HG03378 (cell line): ENCODE results near the gene ANGPTL2.

Experiments used
- ATAC-seq: cut with Tn5 transposase; IDR thresholded peaks from one replicate; pipeline ENCODE4 v1.9.1; 2021; ENCODE audit warnings: mild to moderate bottlenecking, moderate library complexity; ENCODE audit not compliant: unreplicated experiment

Gene ANGPTL2

DNA sequence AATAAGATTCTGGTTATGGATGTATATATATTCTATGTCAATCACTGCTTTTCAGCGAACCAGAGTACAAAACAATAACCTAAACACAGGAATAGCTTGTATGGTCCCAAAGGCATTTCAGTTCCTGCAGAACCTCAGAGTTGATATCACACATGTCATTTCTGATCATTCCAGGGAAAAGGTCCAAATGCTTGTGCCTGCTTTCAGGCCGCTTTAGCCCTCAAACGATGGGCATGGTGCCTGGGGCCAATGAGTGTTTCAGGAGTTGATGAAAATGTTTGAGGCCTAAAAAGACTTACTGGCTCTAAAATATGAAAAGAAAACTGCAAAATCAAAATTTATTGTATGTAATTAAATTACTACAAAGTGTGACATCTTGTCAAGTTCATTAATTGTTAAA, 22.8 kb downstream of the ANGPTL2 start:
- no peak for ATAC-seq

DNA sequence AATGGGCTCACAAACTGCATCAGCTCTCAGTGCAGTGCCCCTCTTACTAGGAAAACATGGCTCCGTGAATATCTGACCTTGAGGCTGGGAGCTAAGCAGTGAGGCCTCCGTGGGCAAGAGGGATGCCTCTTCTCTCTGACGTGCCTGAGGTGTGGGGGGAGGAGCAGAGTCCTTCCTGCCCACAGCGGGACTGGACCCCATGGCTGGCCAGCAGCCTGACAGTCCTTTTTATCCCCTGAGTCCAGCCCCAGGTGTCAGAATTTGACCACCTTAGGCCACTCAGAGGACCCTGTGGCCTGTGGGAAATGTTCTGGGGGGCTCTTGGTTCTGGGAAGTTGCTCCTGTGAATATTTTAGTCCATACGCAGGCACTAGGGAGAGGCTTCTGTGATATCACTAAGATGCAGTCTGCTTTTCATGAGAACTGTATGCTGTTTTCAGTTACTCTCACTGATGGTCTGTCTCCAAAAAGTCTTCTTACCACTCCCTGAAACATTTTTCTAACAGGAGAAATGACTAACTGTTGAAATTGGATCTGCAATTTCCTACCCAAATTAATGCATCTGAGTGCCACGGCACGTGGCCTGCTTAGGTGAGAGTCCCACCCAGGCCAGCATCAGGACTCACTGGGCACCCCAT, 23.4 kb downstream of the ANGPTL2 start:
- no peak for ATAC-seq

DNA sequence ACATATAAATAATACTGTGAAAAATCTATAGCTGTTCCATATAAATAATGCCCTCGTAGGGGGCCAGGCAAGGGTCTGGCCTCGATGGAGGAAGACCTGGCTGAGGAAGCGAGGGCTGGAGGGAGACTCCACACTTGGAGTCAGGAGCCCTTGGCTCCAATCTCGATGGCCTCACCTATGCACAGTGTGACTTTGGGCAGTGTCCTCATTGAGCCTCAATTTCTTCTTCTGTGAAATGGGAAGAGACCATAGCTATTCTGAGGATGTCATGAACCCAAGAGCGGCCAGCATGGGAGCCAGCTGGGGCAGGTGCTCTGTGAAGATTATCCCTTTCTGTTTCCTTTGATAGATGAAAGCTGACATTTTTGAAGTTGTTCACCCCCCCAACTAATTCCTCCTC, 24.8 kb downstream of the ANGPTL2 start:
- ATAC-seq: no peak

DNA sequence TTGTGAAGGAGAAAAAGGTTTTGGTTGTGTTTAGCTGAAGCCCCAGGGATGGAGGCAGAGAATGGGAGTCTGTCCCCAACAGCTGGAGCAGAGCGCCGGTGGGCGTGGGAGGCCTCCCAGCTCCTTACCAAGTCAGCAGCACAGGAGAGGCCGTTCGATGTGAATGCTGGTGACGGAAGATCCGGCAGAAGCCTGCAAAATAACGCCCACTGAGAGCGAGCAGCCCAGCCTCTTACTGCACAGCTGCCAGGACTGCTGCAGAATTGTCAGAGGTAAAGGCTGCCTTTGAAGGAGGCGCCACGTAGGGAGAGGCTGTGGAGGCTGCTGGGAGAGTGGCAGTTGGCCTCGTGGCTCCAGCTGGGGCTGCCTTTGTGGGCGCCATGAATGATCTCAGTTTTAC, 26.2 kb downstream of the ANGPTL2 start:
- no peak for ATAC-seq

DNA sequence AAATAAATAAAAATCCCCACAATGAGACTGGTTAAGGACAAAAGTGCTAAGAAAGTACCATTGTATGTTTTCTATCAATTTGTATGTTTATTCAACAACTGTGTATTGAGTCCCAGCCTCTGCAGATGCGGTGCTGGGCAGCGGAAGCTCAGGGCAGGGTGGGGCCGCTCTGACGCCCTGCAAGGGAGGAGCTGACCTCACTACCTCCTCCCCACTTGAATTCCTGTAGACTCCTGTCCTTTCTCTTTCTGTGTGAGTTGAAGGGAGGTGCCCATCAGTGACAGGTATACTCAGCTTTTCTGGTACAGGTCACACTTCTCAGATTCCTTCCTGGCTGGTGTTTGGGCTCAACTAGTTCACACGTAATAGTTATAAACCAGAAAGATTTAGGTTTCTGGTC, 27.0 kb downstream of the ANGPTL2 start:
- no peak for ATAC-seq

DNA sequence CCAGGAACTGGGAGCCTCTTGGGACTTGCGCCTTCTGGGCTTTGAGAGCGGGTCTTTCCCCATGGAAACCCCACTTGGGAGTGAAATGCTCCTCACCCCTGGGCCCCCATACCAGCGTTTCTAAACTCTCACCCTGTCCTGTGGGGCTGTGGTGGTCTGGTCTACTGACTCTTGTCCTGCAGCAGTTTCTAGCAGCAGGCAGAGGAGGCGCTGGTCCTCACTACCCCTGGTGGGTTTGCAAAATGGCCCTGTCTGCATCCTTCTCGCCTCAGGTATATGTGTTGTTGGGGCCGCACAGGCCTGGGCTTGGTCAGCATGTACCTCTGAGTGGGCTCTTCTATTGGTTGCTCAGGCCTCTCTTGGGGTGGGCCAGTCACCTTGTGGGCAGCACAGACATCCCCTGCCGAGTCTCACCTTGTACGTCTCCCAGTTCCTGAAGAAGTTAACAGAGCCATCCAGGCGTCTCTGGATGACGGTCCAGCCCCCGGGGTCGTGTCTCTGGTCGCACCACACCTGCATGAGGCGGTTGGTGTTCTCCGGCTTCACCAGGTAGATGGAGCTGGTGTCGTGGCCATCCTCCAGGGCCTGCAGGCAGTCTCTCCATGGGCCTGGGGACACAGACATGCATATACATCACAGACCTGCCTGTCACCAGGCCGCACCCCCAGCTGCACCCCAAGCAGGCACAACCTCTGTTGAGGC, 29.0 kb downstream of the ANGPTL2 start:
- ATAC-seq: no peak

DNA sequence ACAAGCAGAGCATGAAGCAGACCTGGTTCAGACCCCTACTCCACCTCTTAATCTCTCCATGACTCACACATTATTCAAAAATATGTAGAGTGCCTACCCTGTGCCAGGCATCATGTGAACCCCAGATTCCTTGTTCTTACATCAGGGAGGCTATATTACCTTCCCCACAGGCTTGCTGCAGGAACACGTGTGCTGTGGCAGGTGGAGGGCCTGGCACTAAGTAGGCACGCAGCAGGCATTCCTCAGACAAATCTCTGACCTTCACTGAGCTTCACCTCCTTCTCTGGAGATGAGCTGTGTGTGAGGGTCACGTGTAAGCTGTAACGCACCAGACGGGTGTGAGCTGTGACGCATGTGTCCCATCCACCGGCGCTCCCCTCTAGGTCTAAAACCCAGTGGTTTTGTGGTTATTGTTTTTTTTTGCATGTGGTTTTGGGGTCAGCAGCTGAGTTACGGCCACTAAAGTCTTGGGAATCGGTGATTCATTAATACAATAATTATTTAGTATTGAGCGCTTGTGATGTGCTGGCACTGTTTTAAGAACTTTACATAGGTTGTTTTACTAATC, 30.3 kb downstream of the ANGPTL2 start:
- ATAC-seq: no peak

DNA sequence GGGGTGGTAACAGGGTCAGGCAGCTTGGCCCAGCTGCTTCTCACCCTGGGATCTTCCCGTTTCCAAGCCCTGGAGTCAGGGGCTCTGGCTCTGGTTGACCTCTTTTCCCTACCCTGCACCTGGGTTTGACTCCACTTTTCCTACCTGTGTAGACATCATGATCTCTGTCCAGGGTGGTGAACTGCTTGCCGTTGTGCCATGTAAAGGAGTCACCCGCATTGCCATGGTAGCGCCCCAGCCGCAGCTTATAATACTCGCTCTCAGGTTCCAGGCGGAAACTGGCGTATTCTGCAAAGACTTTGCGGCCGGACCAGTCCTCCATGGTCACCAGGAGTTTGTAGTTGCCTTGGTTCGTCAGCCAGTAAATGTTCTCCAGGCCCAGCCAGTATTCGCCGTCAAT, 30.9 kb downstream of the ANGPTL2 start:
- ATAC-seq: no peak

DNA sequence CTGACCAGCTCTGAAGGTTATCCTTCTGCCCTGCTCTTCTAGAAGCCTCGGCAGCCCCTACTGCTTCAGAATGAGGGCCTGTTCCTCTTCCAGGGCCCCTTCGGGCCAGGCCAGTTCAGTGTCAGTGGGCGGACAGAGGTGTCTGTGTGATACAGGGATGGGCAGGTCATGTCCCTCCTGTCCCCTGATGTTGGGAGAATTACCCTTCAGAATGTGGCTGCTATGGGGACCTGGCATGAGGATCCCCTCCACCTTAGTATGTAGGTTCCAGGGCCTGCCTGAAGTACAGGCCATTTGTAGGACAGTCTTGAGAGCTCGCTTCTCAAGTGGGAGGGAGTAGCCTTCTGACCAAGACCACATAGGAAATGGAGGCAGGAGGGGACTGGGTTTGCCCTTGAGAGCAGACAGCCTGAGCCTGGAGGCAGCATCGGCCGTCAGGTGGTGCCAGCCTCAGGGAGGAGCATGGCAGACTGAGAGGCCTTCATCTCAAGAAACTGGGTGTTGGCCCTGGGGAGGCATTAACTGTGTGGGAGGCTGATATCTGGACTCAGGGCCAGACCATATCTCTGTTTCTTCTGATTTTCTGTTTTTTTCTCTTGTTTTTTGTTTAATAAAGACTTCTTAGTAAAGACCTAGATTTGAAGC, 32.0 kb downstream of the ANGPTL2 start:
- ATAC-seq: no peak

DNA sequence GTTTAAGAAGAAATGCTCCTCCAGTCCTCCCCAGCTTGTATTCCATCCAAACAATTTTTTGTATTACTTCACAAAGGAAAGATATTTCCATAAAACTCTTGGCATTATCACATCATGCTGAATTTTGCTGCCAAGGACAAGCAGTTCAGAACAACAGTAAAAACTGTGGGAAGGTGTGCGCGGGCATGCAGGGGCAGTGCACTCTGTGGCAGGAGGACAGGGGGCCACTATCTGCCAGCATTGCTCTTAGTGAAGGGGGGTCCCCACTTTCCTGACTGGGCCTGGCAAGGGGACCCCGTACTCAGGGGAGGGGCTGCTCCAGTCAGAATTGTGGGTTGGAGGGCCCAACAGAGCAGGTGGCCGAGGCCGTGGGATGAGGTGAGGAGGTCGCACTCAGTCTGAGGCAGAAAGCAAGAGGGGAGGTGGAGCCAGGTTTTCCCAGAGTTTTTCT, 32.8 kb downstream of the ANGPTL2 start:
- ATAC-seq: no peak

DNA sequence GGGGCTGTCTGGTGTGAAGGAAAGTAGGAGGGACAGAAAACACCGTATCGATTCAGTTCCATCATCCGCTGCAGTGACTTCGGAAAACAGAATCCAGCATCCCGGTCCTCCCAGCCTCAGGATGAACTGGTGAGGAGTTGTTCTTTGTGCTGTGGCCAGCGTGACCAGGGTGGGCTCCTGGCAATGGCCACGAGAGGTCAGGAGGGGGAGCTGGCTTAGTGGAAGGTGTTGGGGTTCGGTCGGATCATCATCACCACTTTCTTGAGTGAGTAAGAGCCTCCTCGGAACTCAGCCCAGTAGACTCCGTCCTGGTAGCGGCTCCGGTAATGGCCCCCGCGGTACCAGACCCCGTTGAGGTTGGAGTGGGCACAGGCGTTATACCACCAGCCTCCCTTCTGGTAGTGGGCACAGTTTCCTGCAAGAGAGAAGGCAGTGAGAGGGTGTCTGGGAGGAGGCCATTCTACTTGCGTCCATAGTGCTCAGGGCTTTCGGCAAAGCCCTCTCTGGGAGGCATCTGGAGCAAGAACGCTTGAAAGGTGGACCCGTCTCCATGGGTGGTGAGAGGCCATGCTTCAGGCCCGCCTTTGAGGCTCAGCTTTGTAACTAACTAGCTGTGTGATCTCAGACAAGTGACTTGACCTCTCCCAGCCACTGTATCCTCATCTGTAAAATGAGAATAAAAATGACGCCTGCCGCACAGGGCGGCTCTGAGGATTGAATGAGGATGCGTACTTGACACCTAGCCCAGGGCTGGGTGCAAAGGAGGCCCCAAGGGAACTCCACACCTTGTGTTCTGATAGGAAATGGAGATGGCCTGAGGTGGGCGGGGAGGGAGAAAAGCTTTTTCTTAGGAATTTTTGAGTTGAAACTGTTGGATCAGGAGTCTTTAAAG, 33.5 kb downstream of the ANGPTL2 start:
- ATAC-seq: no peak

DNA sequence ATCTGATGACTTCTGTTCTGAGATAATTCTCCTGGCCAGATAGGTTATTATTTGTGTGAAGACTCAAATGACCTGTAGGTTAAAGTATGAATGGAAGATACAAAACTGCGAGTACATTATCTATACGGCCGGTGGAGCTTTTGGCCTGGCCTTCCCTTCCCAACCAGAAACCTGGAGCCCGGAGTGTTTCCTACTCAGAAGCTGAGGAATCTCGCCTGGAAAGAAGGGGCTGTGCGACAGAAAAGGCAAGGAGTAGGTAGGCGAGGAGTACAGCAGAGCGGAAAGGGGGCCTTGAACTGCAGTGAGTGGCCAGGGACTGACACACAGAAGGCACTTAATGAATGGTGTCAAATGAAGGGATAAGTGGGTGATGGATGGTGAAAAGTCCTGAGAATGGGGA, 34.6 kb downstream of the ANGPTL2 start:
- ATAC-seq: no peak

DNA sequence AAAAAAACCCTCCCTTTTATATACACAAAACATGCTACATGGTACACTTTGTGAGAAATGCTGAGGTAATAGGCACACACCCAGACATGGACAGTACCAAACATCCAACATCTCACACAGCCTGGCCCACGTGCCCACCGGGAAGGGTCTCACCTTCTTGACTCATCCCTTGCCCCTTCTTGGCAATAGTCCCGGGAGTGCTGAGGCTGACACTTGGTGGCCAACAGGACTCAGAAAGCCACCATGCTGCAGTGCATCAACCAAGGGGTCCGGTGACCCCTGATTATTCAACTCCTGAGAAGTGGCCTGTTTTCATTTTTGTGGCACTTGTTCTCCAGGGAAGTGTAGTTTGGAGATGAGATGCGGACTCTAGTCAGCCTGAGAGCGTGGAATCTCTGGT, 35.0 kb downstream of the ANGPTL2 start:
- no peak for ATAC-seq

DNA sequence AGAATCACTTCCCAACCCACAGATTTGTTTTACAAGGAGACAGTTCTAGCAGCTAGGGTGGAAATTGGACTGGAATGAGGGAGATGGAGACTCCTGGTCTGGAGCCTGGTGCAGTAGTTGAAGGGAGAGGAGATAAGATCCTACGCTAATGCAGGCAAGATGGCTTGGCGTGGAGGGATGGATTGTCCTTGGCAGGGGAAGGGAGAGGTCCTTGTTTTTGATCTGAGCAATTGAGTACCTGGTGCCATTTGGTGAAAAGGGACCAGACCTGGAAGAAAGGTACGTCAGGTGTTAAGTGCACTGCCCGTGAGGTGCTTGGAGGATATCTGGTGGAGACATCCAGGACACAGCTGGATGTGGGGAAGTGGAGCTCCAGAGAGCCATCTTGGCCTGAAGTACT, 35.7 kb downstream of the ANGPTL2 start:
- no peak for ATAC-seq

DNA sequence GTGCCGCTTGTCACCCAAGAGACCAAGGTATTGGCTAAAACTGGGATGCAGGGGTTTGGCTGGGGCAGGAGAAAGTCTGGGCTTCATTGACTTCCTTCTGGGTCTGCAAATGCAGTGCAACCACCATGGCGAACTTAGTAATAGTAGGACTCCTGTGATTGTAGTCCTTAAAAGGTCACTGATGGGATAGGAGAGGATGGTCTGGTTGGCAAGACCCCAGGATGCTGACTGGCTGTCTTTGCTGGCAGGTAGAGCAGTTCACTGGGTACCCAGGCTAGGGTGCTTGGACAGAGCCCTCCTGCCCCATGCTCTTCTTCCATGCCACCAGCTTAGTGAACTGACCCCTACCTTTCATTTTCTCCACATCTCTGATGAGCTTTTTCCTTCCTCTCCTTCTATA, 37.2 kb downstream of the ANGPTL2 start:
- no peak for ATAC-seq

DNA sequence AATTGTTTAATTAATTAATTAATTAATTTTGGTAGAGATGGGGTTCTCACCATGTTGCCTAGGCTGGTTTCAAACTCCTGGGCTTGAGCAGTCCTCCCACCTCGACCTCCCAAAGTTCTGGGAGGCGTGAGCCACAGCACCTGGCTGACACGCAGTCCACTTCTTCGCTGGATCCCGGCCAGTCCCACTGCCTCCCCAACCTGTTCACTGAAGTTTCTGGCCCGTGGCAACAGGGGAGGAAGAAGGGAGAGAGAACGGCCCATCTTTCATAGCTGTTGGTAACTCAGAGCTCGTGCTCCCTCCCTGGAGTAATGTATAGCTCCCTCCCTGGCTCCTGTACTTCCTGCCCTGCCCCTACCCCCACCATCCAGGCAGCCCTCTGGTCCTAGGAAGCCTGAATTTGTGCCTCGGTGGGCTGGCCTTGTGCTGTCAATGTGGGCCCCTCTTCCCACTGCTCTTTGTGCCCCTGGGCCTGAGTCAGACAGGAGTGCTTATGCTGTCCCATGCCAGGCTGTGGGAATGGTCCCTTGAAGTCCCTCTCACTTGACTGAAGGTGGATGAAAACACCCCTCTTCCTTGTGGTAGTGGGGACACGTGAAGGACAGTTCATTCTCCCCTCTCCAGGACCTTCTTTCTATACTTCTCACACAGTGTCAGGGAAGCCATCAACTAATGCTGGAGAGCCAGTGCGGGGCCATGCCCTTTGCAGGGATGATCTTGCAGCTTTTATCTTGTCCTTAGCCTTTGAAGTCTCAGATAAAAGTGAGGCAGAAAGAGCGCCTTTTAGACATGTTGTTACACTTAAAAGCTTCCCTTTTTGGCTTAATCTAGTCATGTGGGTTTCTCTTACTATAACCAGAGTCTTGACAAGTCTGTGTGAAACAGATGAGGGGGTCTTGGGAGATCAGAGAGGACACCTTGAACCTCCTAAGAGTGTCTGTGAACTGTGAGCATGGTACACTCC, 38.1 kb downstream of the ANGPTL2 start:
- no peak for ATAC-seq

DNA sequence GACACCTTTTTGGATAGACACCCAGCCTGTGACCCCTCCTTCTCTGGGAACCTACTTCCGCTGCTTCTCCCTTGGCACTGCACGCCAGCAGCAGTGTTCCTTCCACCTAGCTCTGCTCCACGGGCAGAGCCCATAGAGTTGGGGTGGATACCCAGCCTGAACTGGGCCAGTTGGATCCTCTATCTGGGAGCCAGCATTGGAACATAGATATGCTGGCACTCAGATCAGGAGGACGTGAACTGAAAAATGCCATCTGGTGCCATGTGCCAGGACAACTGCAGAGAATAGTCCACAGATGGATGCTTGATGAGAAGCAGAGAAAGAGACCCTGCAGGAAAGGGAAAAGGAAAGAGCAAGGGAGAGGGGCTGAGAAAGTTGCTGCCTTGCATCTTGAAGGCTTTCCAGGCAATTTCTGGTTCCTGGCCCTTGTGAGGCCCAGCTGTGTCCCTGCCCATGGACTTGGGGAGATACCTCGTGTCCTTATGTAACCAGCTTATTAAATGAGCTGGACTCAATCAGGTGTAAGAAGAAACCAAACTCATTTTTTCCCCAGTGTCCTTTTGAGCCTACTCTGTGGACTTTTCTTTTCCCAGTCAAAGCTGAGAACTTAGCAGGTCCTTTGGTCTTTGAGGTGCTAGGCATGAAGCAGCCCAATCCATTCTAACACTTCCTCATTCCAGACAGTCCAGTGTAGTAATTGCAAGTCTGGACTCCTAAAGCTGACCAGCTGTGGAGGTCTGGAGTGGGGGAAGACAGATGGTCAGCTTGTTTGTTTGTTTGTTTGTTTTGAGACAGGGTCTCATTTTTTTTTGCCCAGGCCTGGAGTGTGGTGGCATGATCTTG, 39.1 kb downstream of the ANGPTL2 start:
- ATAC-seq: no peak

DNA sequence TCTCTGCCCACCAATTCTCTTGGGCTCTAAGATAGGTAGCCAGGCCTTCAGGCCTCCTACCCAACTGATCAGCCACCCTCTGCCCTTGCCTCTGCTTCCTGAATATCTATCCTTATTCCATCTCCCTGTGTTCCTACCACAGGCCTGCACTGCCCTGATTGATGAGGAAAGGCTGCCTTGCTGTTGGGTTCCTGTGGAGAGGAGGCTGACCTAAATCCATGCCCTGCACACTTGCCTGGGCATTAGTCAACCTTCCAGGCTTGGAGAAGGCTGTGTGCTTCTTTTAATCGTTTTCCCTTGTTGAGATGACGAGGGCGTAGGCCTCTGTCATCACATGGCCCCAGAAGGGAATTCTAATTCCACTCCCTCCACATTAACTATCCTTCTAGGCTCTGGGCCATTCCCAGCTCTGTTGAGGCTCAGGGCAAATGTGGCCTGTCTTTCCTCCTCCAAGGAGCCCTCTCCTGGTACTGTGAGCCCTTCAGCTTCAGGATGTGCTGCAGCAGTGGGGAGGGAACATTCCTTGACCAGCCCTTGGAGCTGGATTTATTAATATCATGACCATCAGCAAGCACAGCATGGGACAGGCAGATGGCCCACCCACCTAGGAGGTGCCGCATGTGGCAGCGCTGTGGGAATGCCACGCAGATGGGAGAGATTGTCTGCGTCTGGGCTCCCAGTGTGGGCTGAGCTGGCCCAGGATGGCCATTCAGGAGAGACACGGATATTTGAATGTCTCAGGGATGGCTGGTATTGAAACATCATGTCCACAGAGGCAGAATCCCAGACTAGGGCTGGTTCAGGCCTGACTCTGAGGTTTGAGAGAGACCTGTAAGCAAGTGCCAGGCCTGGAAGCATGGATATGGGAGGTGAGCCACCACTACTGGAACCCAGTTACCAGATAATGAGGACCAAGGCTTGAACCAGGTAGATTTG, 40.9 kb downstream of the ANGPTL2 start:
- no peak for ATAC-seq
